Erythroblast (primary cell): ENCODE measurements around the gene PTP4A1.
"Not testable (repeated sequence)": the region's sequence is repeated elsewhere in the genome, so short reads cannot be mapped to it uniquely, and the experiment has no call there.

Experiments
- GATA1 ChIP-seq: IDR thresholded peaks from 2 replicates; pipeline ENCODE4 v1.6.1; 2011; ENCODE audit warnings: low read depth, mild to moderate bottlenecking, control low read depth, low read length, moderate library complexity
- POLR2A ChIP-seq: IDR thresholded peaks from 2 replicates; pipeline ENCODE4 v1.6.1; 2011; ENCODE audit warnings: mild to moderate bottlenecking, low read length

DNA sequence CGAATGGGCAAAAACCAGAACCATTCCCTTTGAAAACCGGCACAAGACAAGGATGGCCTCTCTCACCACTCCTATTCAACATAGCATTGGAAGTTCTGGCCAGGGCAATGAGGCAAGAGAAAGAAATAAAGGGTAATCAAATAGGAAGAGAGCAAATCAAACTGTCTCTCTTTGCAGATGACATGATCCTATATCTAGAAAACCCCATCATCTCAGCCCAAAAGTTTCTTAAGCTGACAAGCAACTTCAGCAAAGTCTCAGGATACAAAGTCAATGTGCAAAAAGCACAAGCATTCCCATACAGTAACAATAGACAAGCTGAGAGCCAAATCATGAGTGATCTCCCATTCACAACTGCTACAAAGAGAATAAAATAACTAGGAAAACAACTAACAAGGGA is 13.4 kb downstream of the PTP4A1 start:
- TF ChIP-seq POLR2A, GATA1: not testable (repeated sequence)
